Central memory CD4-positive, alpha-beta T cell (primary cell): ENCODE results near the gene UBE2E2.

Source experiments
- DNase-seq: peaks from one replicate; pipeline ENCODE4 v3.0.0; 2022

The UBE2E2 gene

GRCh38 chr3:23241256-23241655 lies 38.1 kb downstream of the UBE2E2 start:
- DNase-seq = no peak

- no peak for DNase-seq
Measured at GRCh38 chr3:23242106-23242505, 39.0 kb downstream of the UBE2E2 start.

GRCh38 chr3:23244324-23245041 lies 41.4 kb downstream of the UBE2E2 start:
- no peak for DNase-seq

DNA sequence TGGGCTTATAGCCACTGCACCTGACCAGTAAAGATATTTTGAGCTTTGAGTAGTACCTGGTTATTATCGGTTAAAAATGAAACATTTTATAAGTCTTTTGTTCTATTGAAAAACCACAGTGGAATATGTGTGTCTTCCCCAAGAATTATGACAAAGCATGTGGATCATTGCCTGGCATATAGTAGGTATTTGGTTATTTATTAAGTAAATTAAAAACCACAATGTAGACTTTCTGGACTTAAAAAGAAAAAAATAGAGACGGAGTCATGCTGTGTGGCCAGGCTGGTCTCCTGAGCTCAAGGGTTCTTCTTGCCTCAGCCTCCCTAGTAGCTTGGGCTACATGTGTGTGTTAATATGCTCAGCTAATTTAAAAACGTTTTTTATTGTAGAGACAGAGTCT lies 43.5 kb downstream of the UBE2E2 start:
- DNase-seq = no peak

DNA sequence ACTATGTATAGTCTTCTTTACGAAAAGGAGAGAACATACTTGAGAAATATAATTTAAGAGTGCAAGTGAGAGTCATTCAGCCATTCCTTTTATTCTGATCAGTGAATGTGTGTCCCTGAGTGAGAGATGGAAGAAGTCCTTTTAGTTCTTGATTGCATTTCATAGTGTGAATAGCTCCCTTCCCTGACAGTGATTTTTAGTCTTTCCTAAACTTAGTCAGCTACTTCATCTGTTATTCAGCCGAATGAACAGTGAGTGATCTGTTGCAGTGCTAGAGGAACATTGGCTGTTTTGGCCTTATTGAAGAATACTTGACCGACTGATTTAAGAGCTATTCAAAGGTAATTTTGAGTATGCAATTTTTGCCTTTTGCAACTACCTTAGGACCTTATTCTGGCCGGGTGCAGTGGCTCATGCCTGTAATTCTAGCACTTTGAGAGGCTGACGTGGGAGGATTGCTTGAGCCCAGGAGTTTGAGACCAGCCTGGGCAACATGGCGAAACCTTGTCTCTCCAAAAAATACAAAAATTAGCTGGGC lies 45.5 kb downstream of the UBE2E2 start:
- DNase-seq = no peak

DNA sequence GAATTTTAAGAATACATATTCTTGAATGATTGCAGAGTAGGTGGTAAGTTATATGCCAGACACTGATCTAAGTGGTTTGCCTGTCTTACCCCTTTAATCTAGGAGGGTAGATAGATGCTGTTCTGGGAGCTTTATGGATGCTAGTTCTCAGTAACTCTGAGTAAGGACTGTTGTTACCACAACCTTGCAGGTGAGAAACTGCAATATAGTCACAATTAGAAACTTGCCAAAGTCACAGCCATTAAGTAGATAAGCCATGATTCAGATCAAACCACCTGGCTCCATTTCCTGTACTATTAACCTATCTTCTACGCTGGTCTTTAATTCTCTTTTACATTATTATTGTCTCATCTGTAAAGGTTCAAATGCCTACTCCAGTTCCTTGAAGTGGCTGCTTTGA lies 46.8 kb downstream of the UBE2E2 start:
- DNase-seq = no peak

DNA sequence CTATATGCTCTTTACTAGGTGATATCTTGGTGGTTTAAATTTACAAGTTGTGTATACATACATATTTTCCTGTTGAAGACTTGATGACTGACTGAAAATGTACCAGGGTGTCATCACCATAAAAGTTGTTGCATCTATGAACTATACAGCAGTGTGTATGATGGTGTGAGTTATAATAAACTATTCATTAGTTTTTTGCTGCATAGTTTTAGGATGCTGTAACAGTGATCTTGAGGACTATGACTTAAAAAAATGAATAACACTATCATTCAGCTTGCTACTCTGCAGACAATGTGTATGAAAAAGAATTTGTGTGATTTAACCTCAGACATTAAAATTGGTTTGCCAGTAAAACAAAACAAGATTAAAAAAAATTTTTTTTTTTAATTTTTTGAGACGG lies 49.0 kb downstream of the UBE2E2 start:
- DNase-seq = no peak

DNA sequence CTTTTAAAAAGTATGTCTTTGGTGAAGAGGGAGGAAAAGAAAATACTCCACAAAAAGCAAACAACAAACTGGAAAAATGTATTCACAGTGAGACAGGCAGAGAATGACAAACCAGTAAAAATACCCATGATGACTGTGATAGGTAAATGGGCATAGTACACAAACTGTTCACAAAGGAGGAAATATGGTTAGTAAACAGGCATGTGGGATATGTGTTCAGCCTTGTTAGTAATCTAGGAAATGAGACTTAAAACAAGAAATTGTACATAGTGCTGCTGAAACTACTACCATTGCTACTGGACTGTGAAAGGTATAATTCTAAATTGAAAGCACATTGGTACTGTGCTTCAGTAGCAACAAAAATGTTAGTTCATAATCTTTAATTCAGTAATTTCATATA lies 50.1 kb downstream of the UBE2E2 start:
- no peak for DNase-seq

GRCh38 chr3:23254282-23254681 lies 51.2 kb downstream of the UBE2E2 start:
- no peak for DNase-seq

GRCh38 chr3:23254835-23255234 lies 51.7 kb downstream of the UBE2E2 start:
- DNase-seq = no peak

GRCh38 chr3:23256741-23257435 lies 53.8 kb downstream of the UBE2E2 start:
- DNase-seq = no peak

DNA sequence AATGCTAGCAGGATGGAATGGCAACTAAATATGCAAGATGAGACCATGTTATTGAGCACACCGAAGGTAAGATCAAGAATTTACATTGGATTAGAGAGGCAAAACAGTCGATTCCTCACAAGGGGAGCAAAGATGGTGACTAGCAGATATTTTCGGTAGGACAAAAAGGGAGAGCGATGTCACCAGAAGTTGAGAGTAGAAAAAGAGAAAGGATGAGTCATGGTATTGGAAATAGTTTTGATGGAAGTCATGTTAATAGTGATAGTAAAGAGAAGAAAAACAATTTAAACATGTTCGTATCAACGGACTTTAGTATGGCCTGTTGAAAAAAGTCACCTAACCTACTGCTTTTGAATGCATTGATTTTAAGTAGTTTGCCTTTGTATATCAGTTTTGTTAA lies 55.0 kb downstream of the UBE2E2 start:
- no peak for DNase-seq

DNA sequence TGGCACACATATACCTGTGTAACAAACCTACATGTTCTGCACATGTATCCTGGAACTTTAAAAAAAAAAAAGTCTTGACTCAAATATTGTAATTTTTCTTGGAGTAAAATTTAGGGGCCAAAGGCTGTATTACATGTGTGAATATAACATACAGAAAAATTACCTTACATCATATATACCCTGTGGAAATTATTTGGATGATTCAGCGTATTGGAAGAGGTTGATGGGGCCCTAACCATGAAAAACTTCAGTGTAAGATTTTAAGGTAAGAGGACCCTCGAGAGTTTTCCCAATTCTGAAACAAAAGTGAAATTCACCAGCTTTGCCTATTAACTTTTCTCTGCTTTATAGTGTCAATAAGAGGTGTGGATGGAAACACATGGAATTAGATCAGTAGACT lies 56.4 kb downstream of the UBE2E2 start:
- no peak for DNase-seq

DNA sequence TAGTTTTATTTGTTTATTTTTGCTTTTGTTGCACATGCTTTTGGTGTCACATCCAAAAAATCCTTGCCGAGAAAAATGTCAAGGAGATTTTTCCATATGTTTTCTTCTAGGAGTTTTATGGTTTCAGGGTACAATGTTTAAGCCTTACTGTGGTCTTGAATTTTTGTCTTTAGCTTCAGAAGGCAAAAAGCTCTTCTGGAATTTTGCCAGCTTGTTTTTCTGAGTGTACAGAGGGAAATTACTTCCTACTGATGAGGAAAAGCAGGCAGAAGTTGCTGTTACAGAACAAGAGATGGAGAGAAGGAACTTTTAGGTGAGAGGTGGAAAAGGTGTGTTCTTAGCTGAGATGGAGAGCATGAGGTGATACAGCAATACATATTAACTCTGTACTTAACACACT lies 59.6 kb downstream of the UBE2E2 start:
- no peak for DNase-seq

DNA sequence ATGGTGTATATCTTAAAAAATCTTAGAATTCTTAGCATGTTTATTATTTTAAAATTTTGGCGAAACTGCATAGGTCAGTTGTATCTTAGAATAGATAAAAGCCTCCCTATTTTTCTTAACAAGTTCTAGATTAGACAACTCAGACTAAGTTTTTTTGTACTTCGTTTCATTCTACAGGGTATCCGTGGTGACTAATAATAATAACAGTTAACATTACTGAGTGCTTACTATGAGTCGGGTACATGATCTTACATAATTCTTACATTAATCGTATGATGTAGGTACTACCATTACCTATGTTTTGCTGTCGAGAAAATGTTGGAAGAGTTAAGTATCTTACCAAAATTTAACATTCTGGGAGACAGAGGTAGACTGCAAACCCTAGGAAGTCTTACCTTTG lies 60.7 kb downstream of the UBE2E2 start:
- DNase-seq = no peak

- DNase-seq = no peak
Measured at GRCh38 chr3:23264413-23264812, 61.3 kb downstream of the UBE2E2 start.

GRCh38 chr3:23270423-23270822 lies 67.3 kb downstream of the UBE2E2 start:
- no peak for DNase-seq

DNA sequence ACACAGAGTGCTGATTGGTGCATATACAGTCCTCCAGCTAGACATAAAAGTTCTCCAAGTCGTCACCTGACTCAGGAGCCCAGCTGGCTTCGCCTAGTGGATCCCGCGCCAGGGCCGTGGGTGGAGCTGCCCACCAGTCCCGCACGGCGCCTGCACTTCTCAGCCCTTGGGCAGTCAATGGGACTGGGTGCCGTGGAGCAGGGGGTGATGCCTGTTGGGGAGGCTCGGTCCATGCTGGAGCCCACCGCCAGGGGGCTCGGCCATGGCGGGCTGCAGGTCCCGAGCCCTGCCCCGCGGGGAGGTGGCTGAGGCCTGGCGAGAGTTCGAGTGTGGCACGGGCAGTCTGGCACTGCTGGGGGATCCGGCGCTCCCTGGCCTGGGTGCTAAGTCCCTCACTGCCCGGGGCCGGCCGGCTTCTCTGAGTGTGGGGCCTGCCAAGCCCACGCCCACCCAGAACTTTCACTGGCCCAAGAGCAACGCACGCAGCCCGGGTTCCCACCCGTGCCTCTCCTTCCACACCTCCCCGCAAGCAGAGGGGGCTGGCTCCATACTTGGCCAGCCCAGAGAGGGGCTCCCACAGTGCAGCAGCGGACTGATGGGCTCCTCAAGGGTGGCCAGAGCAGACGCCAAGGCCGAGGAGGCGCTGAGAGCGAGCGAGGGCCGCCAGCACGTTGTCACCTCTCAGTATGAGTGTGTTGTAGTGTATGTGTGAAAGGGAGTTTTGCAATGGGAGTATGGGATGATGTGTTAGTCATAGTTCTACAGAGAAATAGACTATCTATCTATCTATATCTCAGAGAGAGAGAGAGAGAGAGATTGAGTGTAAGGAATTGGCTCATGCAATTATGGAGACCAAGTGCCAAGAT lies 69.0 kb downstream of the UBE2E2 start:
- DNase-seq = no peak

DNA sequence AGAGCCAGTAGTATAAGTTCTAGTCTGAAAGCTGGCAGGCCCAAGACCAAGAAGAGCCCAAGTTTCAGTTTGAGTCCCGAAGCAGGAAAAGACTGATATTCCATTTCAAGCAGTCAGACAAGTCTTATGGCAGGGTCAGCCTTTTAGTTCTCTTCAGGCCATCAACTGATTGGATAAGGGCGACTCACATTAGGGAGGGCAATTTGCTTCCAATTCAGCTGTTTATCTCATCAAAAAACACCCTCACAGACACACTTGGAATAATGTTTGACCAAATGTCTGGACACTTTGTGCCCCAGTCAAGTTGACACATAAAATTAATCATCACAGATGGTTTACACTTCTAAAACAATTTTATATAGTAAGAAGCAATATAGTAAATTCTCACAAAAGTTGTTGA lies 69.7 kb downstream of the UBE2E2 start:
- DNase-seq = no peak

- no peak for DNase-seq
Measured at GRCh38 chr3:23275061-23275460, 71.9 kb downstream of the UBE2E2 start.

- no peak for DNase-seq
Measured at GRCh38 chr3:23275814-23276213, 72.7 kb downstream of the UBE2E2 start.

GRCh38 chr3:23276913-23277658 lies 74.0 kb downstream of the UBE2E2 start:
- DNase-seq = no peak

DNA sequence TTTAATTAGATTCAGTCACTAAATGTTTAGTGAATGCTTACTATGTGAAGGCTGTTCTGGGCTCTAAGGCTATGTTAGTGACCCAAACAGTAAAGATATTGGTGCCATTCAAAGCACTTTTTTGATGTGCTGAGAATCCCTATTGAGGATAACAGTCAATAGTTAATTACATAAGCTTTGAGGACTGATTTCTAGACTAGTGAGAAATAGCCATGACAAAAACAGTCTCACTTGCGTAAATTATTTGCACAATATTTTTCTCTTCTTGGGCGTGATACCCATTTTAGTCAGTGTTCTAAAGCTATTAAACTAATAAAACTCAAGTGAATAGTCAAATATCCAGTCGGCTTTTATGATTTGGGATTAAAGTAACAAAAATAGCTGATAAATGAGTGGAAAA lies 74.6 kb downstream of the UBE2E2 start:
- no peak for DNase-seq
